C1 segment of cervical spinal cord (tissue), 14 donors: ENCODE results near the gene AP4B1.
"Not testable (repeated sequence)": the region's sequence is repeated elsewhere in the genome, so short reads cannot be mapped to it uniquely, and the experiment has no call there.

ENCODE experiments used
- DNase-seq, 14 donors: peaks; one replicate each; lab custom pipeline; 2025; lab: John Stamatoyannopoulos, UW

The AP4B1 gene

GRCh38 chr1:113858982-113859381, 45.6 kb downstream of the AP4B1 start:
- no peak for DNase-seq

DNA sequence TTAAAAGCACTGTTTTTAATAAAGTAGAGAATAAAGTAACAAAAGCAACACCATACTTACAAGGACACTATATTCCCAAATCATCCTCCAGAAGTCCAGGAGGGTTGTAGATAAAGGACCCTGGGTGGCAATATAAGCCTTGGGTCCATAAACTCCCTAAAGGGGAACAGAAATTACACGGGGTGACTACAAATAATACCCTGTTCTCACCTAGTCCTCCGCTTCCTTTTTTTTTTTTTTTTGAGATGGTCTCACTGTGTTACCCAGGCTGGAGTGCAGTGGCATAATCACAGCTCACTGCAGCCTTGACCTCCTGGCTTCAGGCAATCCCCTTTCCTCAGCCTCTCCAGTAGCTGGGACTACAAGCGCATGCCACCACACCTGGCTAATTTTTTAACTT, 46.2 kb downstream of the AP4B1 start:
- no peak for DNase-seq

DNA sequence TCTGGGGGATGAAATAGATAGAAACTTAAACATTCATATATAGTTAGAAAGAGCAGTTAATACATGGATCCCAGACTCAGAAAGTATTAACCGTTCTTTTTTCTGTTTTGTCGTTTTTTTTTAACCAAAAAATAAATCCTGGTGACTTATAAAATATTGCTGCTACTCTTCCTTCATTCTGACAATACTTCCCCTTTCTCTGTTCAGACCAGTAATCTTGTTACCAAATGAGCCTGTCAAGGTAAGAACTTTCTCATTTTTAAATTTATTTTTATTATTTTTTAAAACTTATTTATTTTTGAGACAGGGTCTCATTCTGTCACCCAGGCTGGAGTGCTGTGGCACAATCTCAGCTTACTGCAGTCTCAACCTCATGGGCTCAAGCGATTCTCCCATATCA, 46.8 kb downstream of the AP4B1 start:
- no peak for DNase-seq

GRCh38 chr1:113856401-113856790, 48.2 kb downstream of the AP4B1 start:
- DNase-seq, result no peak

DNA sequence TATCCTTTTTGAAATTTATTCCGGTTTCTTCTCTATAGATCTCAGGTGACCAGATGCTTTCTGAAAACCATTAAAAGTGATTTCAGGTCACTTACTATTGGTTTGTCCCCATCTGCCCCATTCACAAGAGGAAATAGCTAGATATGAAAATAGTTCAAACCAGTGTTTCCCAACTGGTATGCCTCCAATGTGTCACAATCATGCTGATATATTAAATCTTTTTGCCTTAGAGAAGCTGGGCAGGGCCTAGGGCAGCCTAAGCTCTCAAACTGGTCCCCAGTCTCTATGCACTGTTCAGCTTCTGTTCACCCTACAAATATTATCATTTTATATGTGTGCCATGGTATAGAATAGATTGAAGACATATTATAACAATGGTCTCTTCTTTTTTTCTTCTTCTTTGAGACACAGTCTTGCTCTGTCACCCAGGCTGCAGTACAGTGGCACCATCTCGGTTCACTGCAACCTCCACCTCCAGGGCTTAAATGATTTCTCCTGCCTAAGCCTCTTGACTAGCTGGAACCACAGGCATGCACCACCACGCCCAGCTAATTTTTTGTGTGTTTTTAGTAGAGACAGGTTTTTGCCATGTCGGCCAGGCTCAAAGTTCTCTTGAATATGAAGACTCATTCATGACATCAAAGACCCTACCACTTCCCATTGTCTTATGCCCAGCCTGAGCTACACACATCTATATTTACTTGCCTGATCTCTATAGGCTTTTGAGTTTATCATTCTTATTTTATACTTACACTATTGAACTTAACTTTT, 48.8 kb downstream of the AP4B1 start:
- no peak for DNase-seq

DNA sequence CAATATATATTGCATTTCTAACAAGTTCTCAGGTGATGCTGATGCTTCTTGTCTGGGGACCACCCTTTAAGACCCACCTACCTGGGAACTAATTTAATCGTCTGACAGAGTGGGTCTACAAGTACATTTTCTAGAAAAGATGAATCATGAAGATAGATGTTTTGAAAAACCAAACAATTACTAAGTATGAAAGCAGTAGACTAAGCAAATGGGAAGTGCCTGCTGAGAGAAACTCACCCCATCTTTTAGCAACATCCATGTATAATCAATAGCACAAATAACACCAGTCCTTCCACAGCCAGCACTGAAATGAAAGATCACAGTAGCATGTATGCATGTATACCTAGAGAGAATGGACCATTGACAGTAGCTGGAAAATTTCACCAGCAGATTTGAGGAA, 50.4 kb downstream of the AP4B1 start:
- no peak for DNase-seq

GRCh38 chr1:113852694-113853093, 51.9 kb downstream of the AP4B1 start:
- DNase-seq, result not testable (repeated sequence)

GRCh38 chr1:113850127-113850796, 54.3 kb downstream of the AP4B1 start:
- no peak for DNase-seq

- no peak for DNase-seq
These were observed 55.5 kb downstream of the AP4B1 start for GRCh38 chr1:113849072-113849471.

DNA sequence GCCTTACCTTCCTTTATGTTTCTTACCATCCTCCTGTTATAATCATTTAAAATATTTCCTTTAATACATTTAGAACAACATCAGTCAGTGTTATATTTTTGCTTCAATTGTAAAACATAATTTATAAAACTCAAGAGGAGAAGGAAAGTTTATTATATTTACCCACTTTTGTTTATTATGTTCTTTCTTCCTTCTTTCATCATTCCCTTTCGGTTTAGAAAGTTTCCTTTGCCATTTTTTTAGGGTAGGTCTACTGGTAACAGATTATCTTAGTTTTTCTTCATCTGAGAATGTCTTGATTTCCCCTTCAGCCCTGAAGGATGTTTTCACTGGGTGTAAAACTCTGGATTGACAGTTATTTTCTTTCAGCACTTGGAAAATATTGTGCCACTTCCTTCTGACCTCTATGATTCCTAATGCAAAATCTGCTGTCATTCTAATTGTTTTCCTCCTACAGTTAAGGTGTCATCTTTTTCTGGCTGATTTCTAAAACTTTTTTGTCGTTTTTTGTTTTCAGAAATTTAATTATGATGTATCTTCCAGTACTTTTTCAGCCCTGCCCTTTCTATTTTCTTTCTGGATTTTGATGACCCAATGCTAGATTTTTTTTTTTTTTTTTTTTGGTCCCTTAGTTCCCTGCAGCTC, 58.1 kb downstream of the AP4B1 start:
- DNase-seq, result no peak
